ENCODE measurements around the gene BAG3.
"Not testable (repeated sequence)": the region's sequence is repeated elsewhere in the genome, so short reads cannot be mapped to it uniquely, and the experiment has no call there.

The BAG3 gene

GRCh38 chr10:119694608-119695007 lies 43.4 kb downstream of the BAG3 start:
- DNase-seq, result no peak

- no peak for DNase-seq
Observed at GRCh38 chr10:119700321-119700954, 49.3 kb downstream of the BAG3 start.

DNA sequence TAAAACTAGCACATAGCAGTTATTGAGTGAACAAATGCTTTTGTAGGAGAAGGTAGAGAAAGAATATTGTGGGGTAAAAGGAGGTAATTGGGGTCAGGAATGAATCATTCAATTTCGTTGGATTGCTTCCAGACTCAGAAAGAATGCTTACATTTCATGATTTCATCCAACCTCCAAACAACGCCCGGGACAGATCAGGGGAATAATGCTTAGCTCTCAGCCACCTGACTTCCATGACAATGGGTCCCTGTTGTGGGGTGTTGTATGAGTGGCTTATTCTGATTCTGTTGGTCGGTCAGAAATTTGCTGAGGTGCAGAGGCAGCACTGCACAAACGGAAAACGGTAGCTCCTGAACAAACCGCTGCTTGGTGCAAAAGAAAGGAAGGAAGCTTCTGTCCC lies 50.7 kb downstream of the BAG3 start:
- DNase-seq, result no peak

- no peak for DNase-seq
Observed at GRCh38 chr10:119702583-119702982, 51.4 kb downstream of the BAG3 start.

DNA sequence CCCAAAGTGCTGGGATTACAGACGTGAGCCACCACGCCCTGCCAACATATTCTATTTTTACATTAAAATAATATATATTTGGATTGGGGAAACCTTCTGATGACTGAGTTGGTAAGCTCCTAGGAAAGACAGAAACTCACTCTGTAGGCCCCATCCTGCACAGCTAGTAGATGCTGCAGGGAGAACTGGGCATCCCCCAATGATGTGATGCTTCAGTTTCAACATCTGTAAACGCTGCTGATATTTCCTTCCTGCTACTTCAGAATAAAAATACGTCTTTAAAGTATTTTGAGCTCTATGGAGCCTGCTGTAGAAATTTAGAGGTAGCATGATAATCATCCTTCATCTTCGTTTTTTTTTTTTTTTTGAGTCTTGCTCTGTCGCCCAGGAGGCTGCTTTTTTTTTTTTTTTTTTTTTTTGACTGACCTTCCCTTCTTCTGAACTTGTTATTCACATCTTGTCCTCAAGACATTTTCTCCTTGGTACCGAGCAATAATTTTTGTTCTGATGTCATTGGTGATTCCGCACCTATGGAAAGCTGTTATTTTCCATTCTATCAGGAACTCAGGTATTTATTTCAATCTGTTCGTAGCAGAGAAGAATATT lies 52.8 kb downstream of the BAG3 start:
- no peak for DNase-seq

GRCh38 chr10:119705434-119705831 lies 54.3 kb downstream of the BAG3 start:
- DNase-seq, result no peak

GRCh38 chr10:119706521-119707278 lies 55.5 kb downstream of the BAG3 start:
- no peak for DNase-seq

DNA sequence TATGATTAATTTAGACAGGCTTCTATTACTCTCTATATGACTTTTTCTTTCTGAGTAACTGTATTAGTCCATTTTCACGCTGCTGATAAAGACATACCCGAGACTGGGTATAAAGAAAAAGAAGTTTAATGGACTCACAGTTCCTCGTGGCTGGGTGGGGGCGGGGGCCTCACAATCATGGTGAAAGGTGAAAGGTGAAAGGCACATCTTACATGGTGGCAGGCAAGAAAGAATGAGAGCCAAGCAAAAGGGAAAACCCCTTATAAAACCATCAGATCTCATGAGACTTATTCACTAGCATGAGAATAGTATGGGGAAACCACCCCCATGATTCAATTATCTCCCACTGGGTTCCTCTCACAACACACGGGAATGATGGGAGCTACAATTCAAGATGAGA lies 56.2 kb downstream of the BAG3 start:
- not testable (repeated sequence) for DNase-seq

DNA sequence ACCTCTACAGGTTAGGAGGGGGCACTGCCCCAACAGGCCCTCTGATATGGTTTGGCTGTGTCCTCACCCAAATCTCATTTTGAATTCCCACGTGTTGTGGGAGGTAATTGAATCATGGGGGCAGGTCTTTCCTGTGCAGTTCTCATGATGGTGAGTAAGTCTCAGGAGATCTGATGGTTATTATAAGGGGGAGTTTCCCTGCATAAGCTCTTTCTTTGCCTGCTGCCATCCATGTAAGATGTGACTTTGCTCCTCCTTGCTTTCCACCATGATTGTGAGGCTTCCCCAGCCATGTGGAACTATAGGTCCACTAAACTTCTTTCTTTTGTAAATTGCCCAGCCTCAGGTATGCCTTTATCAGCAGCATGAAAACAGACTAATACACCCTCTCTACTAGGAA lies 59.8 kb downstream of the BAG3 start:
- not testable (repeated sequence) for DNase-seq

DNA sequence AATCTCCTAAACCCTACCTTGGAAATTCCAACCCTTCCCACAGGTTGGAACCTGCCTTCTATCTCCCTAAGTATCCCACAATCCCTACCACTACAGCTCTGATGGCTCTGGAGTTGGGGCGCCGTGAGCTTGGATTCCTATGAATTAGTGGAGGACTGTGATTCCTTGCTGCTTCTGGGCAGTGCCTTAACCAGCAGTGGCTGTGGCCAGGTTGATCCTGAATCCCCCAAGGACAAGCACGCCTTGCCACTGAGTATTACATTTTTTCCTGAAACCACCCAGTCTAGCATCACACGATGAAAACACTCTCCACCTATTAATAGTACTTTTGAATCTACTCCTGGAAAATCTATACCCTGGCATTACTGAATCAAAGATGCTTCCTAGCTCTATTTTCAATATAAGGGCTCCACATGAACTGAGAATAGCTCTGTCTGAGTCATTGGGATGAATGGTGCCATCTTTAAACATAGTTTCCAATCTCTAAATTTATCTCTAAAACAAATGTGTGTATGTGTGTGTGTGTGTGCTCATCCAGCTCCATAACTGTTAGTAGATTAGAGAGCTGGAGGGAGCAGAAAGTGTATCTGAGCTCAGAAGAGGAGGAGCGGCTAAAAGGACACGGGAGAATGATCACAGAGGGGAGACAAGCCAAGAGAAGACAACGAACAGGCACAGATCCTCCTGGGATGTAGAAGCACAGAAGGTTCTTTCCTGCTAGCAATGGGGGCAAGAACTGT lies 62.7 kb downstream of the BAG3 start:
- DNase-seq, result no peak

GRCh38 chr10:119714484-119714816 lies 63.3 kb downstream of the BAG3 start:
- DNase-seq, result no peak

- no peak for DNase-seq
Observed at GRCh38 chr10:119715628-119716505, 64.7 kb downstream of the BAG3 start.

DNA sequence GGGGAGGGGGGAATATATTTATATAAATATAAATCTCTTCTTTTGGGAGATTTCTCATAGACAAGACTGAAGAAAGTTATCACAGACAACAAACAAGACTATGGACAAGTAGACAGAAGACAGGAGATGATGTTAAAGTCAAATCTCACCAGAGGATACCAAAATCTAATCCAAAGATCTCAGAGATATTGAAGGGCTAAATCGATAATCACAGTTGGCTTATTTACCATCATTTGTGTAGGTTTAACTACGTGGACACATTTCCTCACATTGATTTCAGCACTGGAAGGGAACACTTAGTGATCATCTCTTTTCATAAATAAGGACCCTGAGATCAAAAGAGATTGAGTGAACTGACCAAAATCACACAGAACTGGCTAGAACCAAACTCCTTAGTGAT lies 72.0 kb downstream of the BAG3 start:
- no peak for DNase-seq

- DNase-seq, result no peak
Observed at GRCh38 chr10:119723624-119724023, 72.4 kb downstream of the BAG3 start.

DNA sequence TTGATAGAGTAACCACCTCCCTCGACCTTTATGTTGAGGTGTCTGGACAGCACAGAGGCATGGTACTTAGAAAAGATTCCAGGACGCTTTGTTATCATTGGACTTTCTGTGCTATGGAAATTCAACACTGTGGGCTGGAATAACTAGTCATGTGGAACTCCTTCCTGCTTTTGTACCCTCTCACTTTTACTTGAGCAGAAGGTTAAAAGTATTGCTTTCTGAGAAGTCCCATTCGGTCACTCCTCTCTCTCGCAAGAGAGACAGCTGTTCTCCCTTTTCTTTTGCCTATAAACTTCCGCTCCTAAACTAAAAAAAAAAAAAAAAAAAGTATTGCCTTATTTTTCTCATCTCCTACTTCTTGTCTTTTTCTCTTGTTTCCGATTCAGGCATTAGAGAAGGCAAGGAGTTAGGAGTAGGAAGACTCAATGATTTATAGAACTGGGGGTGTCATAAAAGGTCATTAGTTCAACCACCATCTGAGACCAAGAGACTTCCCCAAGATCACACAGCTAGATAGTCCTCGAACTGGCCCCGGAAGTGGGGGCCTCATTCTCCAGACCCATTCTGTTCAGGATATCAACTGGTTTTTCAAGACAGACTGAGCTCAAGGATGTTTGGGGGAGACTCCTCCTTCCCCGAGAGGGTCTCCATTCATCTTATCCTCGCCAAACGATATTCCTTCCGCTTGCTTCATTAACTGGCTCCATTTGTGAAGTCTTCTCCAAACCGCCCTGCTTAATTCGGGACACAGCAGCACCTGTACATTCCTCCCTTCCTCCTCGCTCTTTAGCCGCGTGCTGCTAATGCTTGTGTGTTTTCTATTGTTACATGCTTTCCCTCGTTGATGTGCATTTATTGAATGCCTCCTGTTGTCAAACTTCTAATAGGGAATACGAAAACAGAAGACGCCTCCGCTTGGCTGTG lies 73.7 kb downstream of the BAG3 start:
- peak; percentile 9 for DNase-seq

DNA sequence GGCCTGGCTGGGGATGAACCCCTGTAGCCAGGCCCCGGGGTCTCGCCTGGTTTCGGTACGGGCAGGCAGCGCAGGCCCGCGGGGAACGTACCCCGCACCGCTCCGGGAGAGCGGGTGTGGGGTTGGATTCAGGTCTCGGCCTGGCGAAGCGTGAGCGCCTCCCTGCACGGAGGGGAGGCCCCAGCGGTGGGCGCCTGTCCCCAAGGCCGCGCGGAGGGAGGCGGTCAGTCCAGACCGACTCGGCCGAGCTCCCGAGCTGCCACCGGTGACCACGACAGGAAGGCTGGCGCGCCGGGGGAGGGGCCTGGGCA lies 74.3 kb downstream of the BAG3 start:
- DNase-seq, result no peak

DNA sequence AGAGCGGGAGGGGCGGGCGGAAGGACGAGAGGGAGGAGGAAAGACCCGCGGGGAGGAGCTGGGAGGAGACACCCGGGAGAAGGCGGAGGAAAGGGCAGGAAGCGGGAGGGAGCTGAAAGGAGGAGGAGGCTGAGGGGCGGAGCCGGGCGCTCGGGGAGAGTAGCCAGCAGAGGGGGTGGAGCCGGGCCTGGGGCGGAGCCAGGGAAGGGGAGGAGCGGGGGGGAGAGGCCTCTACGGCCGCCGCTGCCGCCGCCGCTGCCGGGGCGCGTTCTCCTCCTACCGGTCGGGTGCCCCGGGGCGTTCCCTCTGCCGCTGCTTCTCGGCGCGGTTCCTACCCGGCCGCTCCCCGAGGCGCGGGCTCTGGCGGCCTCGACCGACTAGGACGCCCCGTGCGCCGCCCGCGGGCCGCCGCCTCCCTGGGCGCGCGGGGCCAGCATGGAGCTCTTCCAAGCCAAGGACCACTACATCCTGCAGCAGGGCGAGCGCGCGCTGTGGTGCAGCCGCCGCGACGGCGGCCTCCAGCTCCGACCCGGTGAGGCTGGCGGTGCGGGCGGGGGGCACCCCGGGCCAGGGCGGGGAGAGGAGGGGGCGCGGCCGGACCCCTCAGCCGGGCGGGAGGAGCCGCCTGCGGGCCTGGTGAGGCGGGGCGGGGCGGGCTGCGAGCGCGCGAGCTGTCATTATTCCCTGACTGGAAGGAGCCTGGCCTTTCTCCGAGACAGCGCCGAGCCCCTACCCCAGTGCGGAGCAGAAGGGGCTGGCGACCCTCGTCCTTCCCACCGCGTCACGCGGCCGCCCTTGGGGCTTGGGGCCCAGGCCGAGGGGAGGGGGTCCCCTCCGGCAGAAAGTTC lies 74.9 kb downstream of the BAG3 start, which contains the start of gene INPP5F:
Gene INPP5F (plus strand): TSS at position 223 of the 848 bp plus-strand sequence. CDS start 213 bp downstream, at position 436.
- DNase-seq, result peak; percentile 81

GRCh38 chr10:119726676-119727261 lies 75.6 kb downstream of the BAG3 start:
- no peak for DNase-seq

Data from DMS79 treated with DMSO at 0.1 percent for 48 hours (cell line).